ENCODE data around the gene UBE2J2. TPM values are rescaled to one million over a fixed set of nuclear protein-coding genes. Genes with fewer than 3 reads are reported as not detected.

The UBE2J2 gene
- polyA plus RNA-seq, 1 of the 3 experiments (the other 2 are of a cell fraction), result 47.5 TPM

GRCh38 chr1:1237874-1238701, 35.6 kb downstream of the UBE2J2 start:
- WGBS (ENCODE audit: low lambda C conversion rate), result 60% methylated on average over 2 of the region's 48 CpGs
- Histone ChIP-seq H2AFZ (ENCODE audit: low read depth) (no peak overlapping the region), H3K27ac (ENCODE audit: low read depth in 2 of 2, low read length in 1 of 2) (no peak overlapping the region), H3K4me2 (no peak overlapping the region), H3K9me3 (no peaks in the 10 kb centered on the region), H3K9me2 (no peaks in the 10 kb centered on the region), H3K4me3 (ENCODE audit: low read depth in 2 of 2, low read length in 1 of 2) (no peak overlapping the region), H3K36me3 (replicated peaks in 1 of 2; ENCODE audit: control insufficient read depth in 1 of 2, insufficient read depth in 2 of 2, low read length in 1 of 2) (peaks cover 0 to 17% of the 10 kb centered on the region in 2 experiments), H3K27me3 (ENCODE audit: insufficient read depth) (no peaks in the 10 kb centered on the region), H3K79me2 (ENCODE audit: insufficient read depth) (peaks cover 14% of the 10 kb centered on the region), H4K20me1 (ENCODE audit: insufficient read depth) (no peaks in the 10 kb centered on the region), H3K9ac (no peak overlapping the region), H3F3A (replicated peaks; ENCODE audit: insufficient read depth) (no peaks in the 10 kb centered on the region), H3K4me1 (ENCODE audit: control insufficient read depth in 1 of 2, insufficient read depth in 2 of 2, low read depth in 1 of 2, low read length in 1 of 2) (peaks cover 0 to 22% of the 10 kb centered on the region in 2 experiments; a peak in 1 of 4 replicates)
- CTCF ChIA-PET, result interaction anchor here (1.8 to 5.1 kb wide), 2 partner anchors 54 to 116 kb away, joined by 5 to 43 read pairs; no protein-coding TSS in a partner anchor
- TF ChIP-seq PBX3 (IDR thresholded peaks at IDR 0.05), result no peak
- TF ChIP-seq GATA2 (CRISPR knock-in tag; IDR thresholded peaks at IDR 0.05), result no peak
- TF ChIP-seq ELF1 (IDR thresholded peaks at IDR 0.05), result no peak
- TF ChIP-seq NFIC (IDR thresholded peaks at IDR 0.05; ENCODE audit: borderline replicate concordance), result no peak
- no peak for TF ChIP-seq EP300 (IDR thresholded peaks at IDR 0.05; ENCODE audit: borderline replicate concordance in 1 of 2, low read depth in 1 of 2, low read length in 1 of 2)
- no peak for DNase-seq
- POLR2A ChIA-PET, result interaction anchor here (0.9 kb wide), 1 partner anchor 12 kb away, joined by 3 read pairs; no protein-coding TSS in a partner anchor

GRCh38 chr1:1236945-1237873, 36.4 kb downstream of the UBE2J2 start:
- Histone ChIP-seq H3F3A (replicated peaks; ENCODE audit: insufficient read depth) (no peaks in the 10 kb centered on the region), H3K9me3 (no peaks in the 10 kb centered on the region), H3K9ac (no peak overlapping the region), H3K79me2 (ENCODE audit: insufficient read depth) (peaks cover 21% of the 10 kb centered on the region), H3K4me3 (ENCODE audit: low read depth in 2 of 2, low read length in 1 of 2) (no peak overlapping the region), H3K27me3 (ENCODE audit: insufficient read depth) (no peaks in the 10 kb centered on the region), H3K27ac (ENCODE audit: low read depth in 2 of 2, low read length in 1 of 2) (no peak overlapping the region), H3K4me2 (no peak overlapping the region), H3K4me1 (ENCODE audit: control insufficient read depth in 1 of 2, insufficient read depth in 2 of 2, low read depth in 1 of 2, low read length in 1 of 2) (peaks cover 0 to 29% of the 10 kb centered on the region in 2 experiments; a peak in 1 of 4 replicates), H3K9me2 (no peaks in the 10 kb centered on the region), H2AFZ (ENCODE audit: low read depth) (no peak overlapping the region), H4K20me1 (ENCODE audit: insufficient read depth) (no peaks in the 10 kb centered on the region), H3K36me3 (replicated peaks in 1 of 2; ENCODE audit: control insufficient read depth in 1 of 2, insufficient read depth in 2 of 2, low read length in 1 of 2) (peaks cover 0 to 17% of the 10 kb centered on the region in 2 experiments)
- TF ChIP-seq CTCF (IDR thresholded peaks at IDR 0.05) (no peak), JUND (IDR thresholded peaks at IDR 0.05) (no peak), USF2 (IDR thresholded peaks at IDR 0.05; ENCODE audit: borderline replicate concordance, low read depth, low read length) (no peak), ZBTB33 (IDR thresholded peaks at IDR 0.05; ENCODE audit: borderline replicate concordance, low read depth) (no peak), NFIC (IDR thresholded peaks at IDR 0.05; ENCODE audit: borderline replicate concordance) (no peak), POLR2AphosphoS5 (IDR thresholded peaks at IDR 0.05; ENCODE audit: low read depth, low read length) (no peak), MEF2A (IDR thresholded peaks at IDR 0.05; ENCODE audit: borderline replicate concordance, low read depth) (no peak), TAF1 (IDR thresholded peaks at IDR 0.05; ENCODE audit: borderline replicate concordance, low read depth, low read length) (no peak)
- CTCF ChIA-PET, result interaction anchor here (1.8 to 5.1 kb wide), 2 partner anchors 55 to 115 kb away, joined by 5 to 43 read pairs; no protein-coding TSS in a partner anchor
- POLR2A ChIA-PET, result no interaction called here
- WGBS (ENCODE audit: low lambda C conversion rate), result 82% methylated on average over 10 of the region's 34 CpGs
- DNase-seq, result no peak

All from SK-N-SH (cell line).